Inflammatory macrophage treated with lipopolysaccharide for 4 hours (primary cell): ENCODE measurements around the gene NLRP3.
"Not testable (repeated sequence)": the region's sequence is repeated elsewhere in the genome, so short reads cannot be mapped to it uniquely, and the experiment has no call there.

Experiments
- DNase-seq: peaks from one replicate; pipeline ENCODE4 v3.0.0-alpha.2; 2020

Gene NLRP3

DNA sequence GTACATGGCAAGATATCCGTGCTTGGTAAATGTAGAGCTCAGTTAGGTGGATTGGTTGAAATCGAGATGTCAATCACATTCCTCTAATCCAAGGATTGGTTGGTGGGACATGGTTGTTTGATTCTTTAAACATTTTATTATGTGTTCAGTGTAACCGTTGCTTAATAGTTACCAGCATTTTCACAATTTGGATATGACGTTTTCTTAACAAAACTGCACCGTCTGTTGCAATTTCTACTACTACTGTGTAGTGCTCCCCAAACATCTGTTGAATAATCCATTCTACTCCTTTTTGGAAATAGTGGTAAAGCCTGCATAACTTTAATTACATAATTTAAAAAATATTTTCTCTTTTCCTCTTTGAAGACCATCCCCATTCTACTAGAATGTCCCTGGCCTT lies 25.6 kb downstream of the NLRP3 start:
- peak; percentile 94 for DNase-seq

GRCh38 chr1:247442164-247442563 lies 26.2 kb downstream of the NLRP3 start:
- DNase-seq = no peak

DNA sequence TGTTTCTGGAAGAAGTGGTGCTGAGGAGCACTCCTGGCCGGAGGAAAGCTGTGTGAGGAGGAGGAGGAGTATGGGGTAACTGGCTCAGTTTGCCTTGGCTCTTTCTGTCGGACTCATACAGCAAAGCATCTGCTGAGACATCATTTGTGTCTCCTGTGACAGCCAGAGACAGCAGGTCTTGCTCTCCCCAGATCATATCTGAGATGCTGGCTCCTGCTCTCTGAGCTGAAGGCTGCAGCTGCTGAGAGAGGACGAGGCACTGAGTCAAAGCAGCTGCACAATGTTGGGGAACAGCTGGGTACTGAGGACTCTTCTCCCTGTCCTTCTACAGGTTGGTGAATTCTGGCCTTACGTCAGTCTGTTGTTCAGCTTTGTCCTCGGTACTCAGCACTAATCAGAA lies 27.7 kb downstream of the NLRP3 start:
- DNase-seq = no peak

DNA sequence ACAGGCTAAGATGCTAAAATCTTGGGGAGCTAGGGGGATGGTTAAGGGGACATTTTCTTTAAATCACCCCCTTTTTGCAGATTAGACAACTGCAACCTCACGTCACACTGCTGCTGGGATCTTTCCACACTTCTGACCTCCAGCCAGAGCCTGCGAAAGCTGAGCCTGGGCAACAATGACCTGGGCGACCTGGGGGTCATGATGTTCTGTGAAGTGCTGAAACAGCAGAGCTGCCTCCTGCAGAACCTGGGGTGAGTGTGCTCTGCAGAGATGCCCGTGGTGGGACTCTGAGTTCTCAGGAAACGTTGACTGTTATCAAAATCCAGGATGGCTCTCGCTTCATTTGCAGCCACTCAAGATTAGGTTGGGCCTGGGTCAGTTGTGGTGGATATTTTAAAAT lies 28.6 kb downstream of the NLRP3 start:
- no peak for DNase-seq

GRCh38 chr1:247445526-247446356 lies 29.8 kb downstream of the NLRP3 start:
- peak; percentile 96 for DNase-seq

GRCh38 chr1:247447162-247447909 lies 31.4 kb downstream of the NLRP3 start:
- DNase-seq = no peak

- DNase-seq = peak; percentile 66
These were observed 32.3 kb downstream of the NLRP3 start for GRCh38 chr1:247448107-247448791.

DNA sequence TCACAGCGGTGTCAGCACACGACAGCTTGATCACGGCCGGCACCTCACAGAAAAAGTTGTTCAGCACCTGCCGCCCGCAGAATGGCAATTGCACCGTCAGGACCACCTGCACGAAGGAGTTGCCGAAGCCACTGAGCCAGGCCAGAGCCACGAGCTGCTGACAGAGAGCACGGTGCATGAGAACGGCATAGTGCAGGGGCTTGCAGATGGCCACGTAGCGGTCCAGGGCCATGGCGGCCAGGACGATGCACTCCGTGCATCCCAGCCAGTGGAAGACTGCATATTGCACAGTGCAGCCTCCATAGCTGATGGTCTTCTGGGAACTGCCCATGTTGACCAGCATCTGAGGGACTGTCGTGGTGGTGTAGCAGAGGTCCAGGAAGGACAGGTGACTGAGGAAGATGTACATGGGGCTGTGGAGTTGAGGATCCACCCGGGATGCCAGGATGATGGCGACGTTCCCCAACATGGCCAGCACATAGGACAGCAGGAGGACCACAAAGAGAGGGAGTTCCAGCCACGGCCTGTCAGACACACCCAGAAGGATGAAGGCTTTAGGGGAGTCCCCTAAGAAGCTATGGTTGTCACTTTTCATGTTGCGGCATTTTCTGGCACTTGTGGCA lies 35.5 kb downstream of the NLRP3 start:
- no peak for DNase-seq

GRCh38 chr1:247452447-247453039 lies 36.6 kb downstream of the NLRP3 start:
- DNase-seq = no peak

GRCh38 chr1:247453245-247453644 lies 37.3 kb downstream of the NLRP3 start:
- peak; percentile 35 for DNase-seq

DNA sequence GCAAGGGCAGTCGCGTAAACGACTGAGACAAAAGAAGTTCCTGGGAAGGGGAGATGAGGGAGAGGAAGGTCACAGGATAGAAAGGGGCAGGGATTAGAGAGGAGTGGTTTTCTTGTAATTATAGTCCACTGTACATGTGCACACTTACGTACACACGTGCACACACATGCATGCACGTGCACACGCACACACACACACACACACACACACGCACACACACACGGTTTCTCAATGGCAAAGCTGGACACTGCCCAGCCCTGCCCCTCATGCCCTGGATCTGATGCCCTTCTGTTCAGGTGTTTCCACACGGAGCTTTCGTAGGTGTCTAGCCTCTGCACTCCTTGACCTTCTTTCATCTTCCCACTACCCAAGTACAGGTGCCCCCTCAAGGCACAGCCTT lies 38.0 kb downstream of the NLRP3 start:
- no peak for DNase-seq

- peak; percentile 69 for DNase-seq
These were observed 40.0 kb downstream of the NLRP3 start for GRCh38 chr1:247456021-247456420.

DNA sequence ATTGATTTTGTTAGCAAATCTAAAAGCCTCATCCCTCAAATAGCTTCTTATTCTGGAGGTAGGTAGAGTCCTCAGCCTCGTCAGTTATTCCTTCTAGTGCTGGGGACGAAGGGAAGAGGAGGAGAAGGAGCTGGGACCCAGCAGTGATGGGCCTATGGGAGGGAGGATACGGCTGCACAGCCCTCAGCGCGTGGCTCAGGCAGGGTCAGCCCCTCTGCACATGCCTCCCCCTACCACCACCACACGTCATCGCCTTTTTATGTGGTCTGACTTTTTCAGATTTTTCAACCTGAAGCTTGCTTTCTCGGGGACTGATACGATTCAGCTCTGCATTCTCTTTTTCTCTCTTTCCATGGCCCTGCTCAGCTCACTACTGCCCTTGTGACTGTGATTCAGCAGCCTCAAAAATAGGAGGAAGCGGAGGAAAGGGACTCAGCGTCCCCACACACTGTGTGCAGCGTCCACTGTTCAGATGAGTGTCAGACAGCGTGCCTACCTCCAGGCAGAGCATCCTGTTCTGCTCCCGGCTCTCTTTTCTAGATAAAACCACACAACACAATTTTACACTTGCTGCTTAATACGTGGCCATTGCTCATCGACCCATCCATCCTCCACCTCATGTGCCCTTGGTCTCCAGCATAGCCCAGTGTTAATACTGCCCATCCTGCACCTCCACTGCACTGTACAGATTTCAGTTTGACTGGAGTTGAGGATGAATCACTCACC lies 41.1 kb downstream of the NLRP3 start:
- peak; percentile 88 for DNase-seq

DNA sequence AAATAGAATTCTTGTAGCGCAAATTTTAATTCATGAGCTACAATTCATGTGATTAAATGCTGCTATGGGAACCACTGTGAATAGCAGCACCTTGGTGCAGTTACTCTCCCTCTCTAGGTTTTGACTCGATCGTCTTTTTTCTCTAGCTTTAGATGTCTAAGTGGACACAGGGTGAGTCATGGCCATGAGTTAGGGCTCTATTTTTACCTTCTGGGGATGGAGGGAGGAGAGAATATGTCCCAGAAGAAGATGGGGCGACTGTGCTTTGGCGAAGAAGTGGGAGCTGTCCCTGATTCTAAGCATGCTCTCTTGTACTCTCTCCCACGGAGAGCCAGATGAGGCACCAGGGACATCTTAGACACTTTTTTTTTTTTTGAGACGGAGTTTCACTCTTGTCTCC lies 43.5 kb downstream of the NLRP3 start:
- DNase-seq = no peak

- peak; percentile 63 for DNase-seq
These were observed 49.8 kb downstream of the NLRP3 start for GRCh38 chr1:247465796-247466195.

DNA sequence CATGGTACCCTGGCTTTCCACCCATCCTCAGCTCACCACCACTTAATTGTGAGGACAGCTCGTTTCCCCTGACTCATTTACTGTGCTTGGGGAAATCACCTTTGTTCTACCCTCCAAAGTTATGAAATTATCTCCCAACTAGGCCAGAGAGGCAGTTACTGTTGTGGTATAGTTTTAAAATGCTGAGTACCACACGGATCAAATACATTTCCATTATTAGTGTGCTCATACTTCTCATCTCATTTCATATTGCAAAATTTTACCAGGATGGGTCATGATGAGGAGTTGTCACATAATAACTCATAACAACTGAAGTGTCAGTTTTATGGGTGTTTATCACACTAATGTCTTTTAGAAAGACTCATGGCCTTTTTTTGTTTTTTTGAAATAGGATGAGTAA lies 51.2 kb downstream of the NLRP3 start:
- DNase-seq = peak; percentile 41

GRCh38 chr1:247468481-247469140 lies 52.6 kb downstream of the NLRP3 start:
- DNase-seq = no peak

DNA sequence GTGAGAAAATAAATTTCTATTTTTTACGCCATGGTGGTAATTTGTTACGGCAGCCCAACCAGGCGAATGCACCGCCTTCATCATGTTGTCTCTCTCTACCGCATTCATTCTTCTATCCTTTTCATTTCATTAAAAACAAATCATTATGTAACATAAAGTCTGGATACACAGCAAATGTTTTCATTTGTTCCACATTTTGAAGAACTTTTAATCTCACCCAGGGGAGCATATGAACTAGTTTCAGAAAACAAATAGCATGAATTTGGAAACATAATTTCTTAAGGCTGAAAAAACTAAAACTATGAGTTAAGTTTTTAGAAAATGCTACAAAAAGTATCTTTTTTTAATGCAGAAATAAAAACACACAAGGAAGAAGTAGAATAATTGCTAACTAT lies 53.2 kb downstream of the NLRP3 start:
- DNase-seq = no peak

GRCh38 chr1:247470942-247471429 lies 55.0 kb downstream of the NLRP3 start:
- DNase-seq = not testable (repeated sequence)

GRCh38 chr1:247471445-247472016 lies 55.6 kb downstream of the NLRP3 start:
- DNase-seq = no peak

DNA sequence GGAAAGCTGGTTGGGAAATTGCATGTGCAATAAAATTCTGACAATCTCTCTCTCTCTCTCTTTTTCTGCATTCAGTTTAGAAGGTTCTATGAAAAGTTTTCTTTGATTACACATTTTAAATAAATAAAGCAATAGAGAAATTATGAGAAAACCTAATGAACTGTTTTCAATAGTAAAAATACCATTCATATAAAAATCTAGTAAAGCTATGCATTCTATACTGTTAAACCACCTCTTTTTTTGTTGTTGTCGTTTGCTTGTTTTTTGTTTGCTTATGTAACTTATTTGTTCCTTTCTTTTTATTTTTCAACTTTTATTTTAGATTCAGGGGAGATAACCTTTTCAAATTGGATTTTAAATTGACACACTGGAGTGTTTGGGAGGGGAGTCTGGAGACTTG lies 56.1 kb downstream of the NLRP3 start:
- no peak for DNase-seq
